ENCODE data around the gene PPP2R2B.

Gene PPP2R2B

DNA sequence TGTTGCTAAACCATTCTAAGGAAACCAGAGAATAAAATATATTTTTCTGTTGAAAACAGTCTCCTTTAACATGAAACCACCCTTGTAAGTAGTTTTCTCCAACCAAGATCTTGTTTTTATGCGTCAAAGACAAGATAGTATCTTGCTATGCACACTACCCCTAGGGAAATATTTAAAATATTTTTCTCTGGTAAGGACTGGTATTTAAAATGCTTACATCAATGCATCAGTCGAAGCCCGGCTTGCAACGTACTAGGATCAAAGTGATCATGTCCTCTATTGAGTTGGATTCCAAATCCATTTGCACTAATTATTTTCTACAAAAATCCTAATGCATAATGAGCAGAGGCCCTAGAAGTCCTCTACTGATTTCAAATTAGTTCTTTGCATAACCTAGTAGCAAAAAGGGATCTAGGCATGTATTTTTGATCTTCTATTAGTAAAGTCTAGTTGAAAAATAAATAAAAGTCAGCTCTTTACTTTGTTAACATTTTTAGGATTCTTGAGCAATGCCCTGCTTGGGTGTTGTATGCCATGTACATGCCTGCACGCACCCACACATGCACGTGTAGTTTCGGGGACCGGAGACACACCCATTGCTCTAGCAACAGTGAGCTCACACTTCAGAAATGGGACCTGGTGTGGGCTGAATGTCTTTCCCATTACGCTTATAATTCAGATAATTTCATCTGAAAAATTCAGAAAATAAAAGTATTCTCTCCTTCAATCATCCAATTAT, 197.5 kb downstream of the PPP2R2B start:
- H2BK5ac ChIP-seq (ENCODE audit: low read depth, low read length, poor library complexity, severe bottlenecking), result no peak overlapping the region
- no peak overlapping the region for H3K4ac ChIP-seq (ENCODE audit: low read depth in 1 of 2, low read length in 2 of 2)
- no peak overlapping the region for H2BK12ac ChIP-seq (ENCODE audit: low read length in 2 of 2)
- H3K4me2 ChIP-seq (ENCODE audit: low read length, poor library complexity, severe bottlenecking), result no peak overlapping the region
- no peak overlapping the region for H3K18ac ChIP-seq (ENCODE audit: low read depth in 1 of 2, low read length in 2 of 2)
- no peaks in the 10 kb centered on the region for H3K79me1 ChIP-seq (replicated peaks; ENCODE audit: low read length, poor library complexity, severe bottlenecking)
- H2BK120ac ChIP-seq (ENCODE audit: low read depth, low read length), result no peak overlapping the region
- H4K8ac ChIP-seq (ENCODE audit: low read length), result no peak overlapping the region
- H2BK15ac ChIP-seq (ENCODE audit: low read depth, poor library complexity, severe bottlenecking), result no peak overlapping the region
- no peak for DNase-seq
- no peak overlapping the region for H3K4me3 ChIP-seq (ENCODE audit: insufficient read depth in 1 of 2, low read depth in 1 of 2, low read length in 2 of 2)
- no peaks in the 10 kb centered on the region for H3K9me3 ChIP-seq (ENCODE audit: control insufficient read depth, low read length)
- no peak overlapping the region for H2AK5ac ChIP-seq (ENCODE audit: low read length, severe bottlenecking)
- H3K9ac ChIP-seq (ENCODE audit: low read length), result no peak overlapping the region
- H4K91ac ChIP-seq (ENCODE audit: low read length), result no peak overlapping the region
- H3K14ac ChIP-seq (ENCODE audit: low read length in 2 of 2), result no peak overlapping the region
- no peak overlapping the region for H2AFZ ChIP-seq (ENCODE audit: low read depth, low read length)
- 97% methylated on average over 7 of the region's 9 CpGs for WGBS
- no peak overlapping the region for H3K27ac ChIP-seq (ENCODE audit: low read length, poor library complexity, severe bottlenecking)
- no peaks in the 10 kb centered on the region for H3K27me3 ChIP-seq (ENCODE audit: control insufficient read depth in 1 of 2, insufficient read depth in 1 of 2, low read length in 2 of 2)
- peaks cover 3% of the 10 kb centered on the region for H3K4me1 ChIP-seq (ENCODE audit: control insufficient read depth, insufficient read depth, low read depth, low read length)
- no peak overlapping the region for H3K23ac ChIP-seq (ENCODE audit: low read length in 2 of 2)
- no peaks in the 10 kb centered on the region for H3K36me3 ChIP-seq (ENCODE audit: control insufficient read depth in 1 of 2, insufficient read depth in 2 of 2, low read depth in 1 of 2, low read length in 2 of 2)

DNA sequence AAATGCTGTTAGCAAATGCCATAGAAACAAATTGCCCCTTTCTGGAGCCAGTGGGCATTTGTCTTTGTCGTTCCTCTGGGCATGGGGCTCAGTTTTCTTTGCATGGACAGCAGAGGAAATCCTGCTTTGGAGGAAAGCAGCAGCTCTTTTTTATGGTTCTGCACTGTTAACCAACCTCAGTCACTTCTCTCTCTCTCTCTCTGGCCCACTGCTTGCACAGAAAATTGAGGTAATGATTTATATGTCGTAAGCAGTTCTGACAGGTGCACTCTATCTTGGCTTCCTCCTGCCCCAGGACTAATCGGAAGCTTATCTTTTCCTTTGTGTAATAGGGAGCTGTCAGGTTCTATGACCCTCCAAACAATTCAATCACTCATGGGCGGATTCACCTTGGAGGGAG, 202.9 kb downstream of the PPP2R2B start:
- Histone ChIP-seq H2BK5ac (ENCODE audit: low read depth, low read length, poor library complexity, severe bottlenecking) (no peak overlapping the region), H3K9me3 (ENCODE audit: control insufficient read depth, low read length) (no peaks in the 10 kb centered on the region), H3K36me3 (ENCODE audit: control insufficient read depth in 1 of 2, insufficient read depth in 2 of 2, low read depth in 1 of 2, low read length in 2 of 2) (no peaks in the 10 kb centered on the region), H3K4ac (ENCODE audit: low read depth in 1 of 2, low read length in 2 of 2) (no peak overlapping the region), H2BK12ac (ENCODE audit: low read length in 2 of 2) (no peak overlapping the region), H3K4me3 (ENCODE audit: insufficient read depth in 1 of 2, low read depth in 1 of 2, low read length in 2 of 2) (no peak overlapping the region), H3K79me1 (replicated peaks; ENCODE audit: low read length, poor library complexity, severe bottlenecking) (no peaks in the 10 kb centered on the region), H3K4me1 (ENCODE audit: control insufficient read depth, insufficient read depth, low read depth, low read length) (peaks cover 5% of the 10 kb centered on the region), H3K27ac (ENCODE audit: low read length, poor library complexity, severe bottlenecking) (no peak overlapping the region), H3K18ac (ENCODE audit: low read depth in 1 of 2, low read length in 2 of 2) (no peak overlapping the region), H2AK5ac (ENCODE audit: low read length, severe bottlenecking) (no peak overlapping the region), H2AFZ (ENCODE audit: low read depth, low read length) (no peak overlapping the region), H4K91ac (ENCODE audit: low read length) (no peak overlapping the region), H2BK120ac (ENCODE audit: low read depth, low read length) (no peak overlapping the region), H3K23ac (ENCODE audit: low read length in 2 of 2) (no peak overlapping the region), H3K9ac (ENCODE audit: low read length) (no peak overlapping the region), H3K14ac (ENCODE audit: low read length in 2 of 2) (no peak overlapping the region), H2BK15ac (ENCODE audit: low read depth, poor library complexity, severe bottlenecking) (no peak overlapping the region), H4K8ac (ENCODE audit: low read length) (no peak overlapping the region), H3K4me2 (ENCODE audit: low read length, poor library complexity, severe bottlenecking) (no peak overlapping the region), H3K27me3 (ENCODE audit: control insufficient read depth in 1 of 2, insufficient read depth in 1 of 2, low read length in 2 of 2) (no peaks in the 10 kb centered on the region)
- WGBS, result 75% methylated on average over 3 of the region's 4 CpGs
- DNase-seq, result no peak

DNA sequence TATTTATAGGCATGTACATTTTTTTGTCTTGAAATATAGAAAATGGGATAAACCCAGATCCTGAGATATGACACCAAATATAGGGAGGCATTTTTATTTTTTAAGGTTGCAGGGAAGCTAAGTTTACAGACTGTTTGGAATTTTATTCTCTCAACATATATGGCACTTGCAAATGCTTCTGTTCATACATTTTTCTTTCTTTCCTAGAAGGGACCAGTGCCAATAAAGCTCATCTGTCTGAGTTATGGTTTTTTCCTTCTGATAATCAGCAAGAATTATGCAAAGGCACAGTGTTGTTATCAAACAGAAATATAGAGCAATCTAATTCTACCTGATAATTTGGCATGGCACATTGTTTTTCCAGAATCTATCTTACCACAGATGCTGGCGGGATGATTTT, 205.7 kb downstream of the PPP2R2B start:
- no peak overlapping the region for H2BK15ac ChIP-seq (ENCODE audit: low read depth, poor library complexity, severe bottlenecking)
- WGBS, result no CpG with 5 or more reads among the region's 1 CpG
- H2BK5ac ChIP-seq (ENCODE audit: low read depth, low read length, poor library complexity, severe bottlenecking), result no peak overlapping the region

DNA sequence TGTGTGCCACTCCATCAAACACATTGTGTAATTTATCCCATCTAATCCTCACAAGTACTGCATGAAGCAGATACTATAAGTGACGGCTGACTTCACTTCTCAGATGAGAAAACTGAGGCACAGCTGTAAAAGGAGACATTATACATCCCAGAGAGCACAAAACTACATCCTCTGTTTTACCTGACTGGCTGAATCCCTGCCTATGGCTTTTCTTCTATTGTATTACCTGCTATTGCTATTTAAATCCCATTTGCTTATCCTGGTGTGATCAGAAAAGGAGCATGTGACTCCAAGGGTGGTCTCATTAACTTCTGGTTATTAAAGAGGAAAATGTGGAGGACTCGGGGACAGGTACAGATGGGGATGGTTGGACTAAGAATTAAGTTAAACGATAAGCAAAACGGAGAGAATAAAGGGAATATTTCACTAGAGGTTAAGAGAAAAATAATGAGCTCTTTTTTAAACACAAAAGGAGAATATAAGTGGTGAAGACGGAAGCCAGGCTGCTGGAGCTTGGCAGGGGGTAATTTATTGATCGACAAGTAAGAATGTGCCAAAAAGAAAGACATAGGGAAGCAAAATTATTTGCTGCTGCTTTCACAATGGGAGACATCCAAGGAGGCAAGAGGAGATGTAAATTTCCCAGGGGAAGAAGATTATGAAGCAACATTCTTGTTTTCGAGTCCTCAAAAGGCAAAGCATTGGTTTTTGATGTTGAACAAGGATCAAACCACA, 206.8 kb downstream of the PPP2R2B start:
- Histone ChIP-seq H2BK5ac (ENCODE audit: low read depth, low read length, poor library complexity, severe bottlenecking) (no peak overlapping the region), H4K91ac (ENCODE audit: low read length) (no peak overlapping the region), H3K27ac (ENCODE audit: low read length, poor library complexity, severe bottlenecking) (no peak overlapping the region), H3K79me1 (replicated peaks; ENCODE audit: low read length, poor library complexity, severe bottlenecking) (no peaks in the 10 kb centered on the region), H2AFZ (ENCODE audit: low read depth, low read length) (no peak overlapping the region), H4K8ac (ENCODE audit: low read length) (no peak overlapping the region), H3K36me3 (ENCODE audit: control insufficient read depth in 1 of 2, insufficient read depth in 2 of 2, low read depth in 1 of 2, low read length in 2 of 2) (no peaks in the 10 kb centered on the region), H3K23ac (ENCODE audit: low read length in 2 of 2) (no peak overlapping the region), H3K4me1 (ENCODE audit: control insufficient read depth, insufficient read depth, low read depth, low read length) (peaks cover 7% of the 10 kb centered on the region), H2BK12ac (ENCODE audit: low read length in 2 of 2) (no peak overlapping the region), H3K4me3 (ENCODE audit: insufficient read depth in 1 of 2, low read depth in 1 of 2, low read length in 2 of 2) (no peak overlapping the region), H2AK5ac (ENCODE audit: low read length, severe bottlenecking) (no peak overlapping the region), H2BK120ac (ENCODE audit: low read depth, low read length) (no peak overlapping the region), H3K27me3 (ENCODE audit: control insufficient read depth in 1 of 2, insufficient read depth in 1 of 2, low read length in 2 of 2) (no peaks in the 10 kb centered on the region), H3K4me2 (ENCODE audit: low read length, poor library complexity, severe bottlenecking) (no peak overlapping the region), H3K4ac (ENCODE audit: low read depth in 1 of 2, low read length in 2 of 2) (no peak overlapping the region), H3K14ac (ENCODE audit: low read length in 2 of 2) (no peak overlapping the region), H3K18ac (ENCODE audit: low read depth in 1 of 2, low read length in 2 of 2) (no peak overlapping the region), H2BK15ac (ENCODE audit: low read depth, poor library complexity, severe bottlenecking) (no peak overlapping the region), H3K9me3 (ENCODE audit: control insufficient read depth, low read length) (no peaks in the 10 kb centered on the region), H3K9ac (ENCODE audit: low read length) (no peak overlapping the region)
- 73% methylated on average over 7 of the region's 7 CpGs for WGBS
- no peak for DNase-seq

More for the DNA sequence above, 205.7 kb downstream of the PPP2R2B start:
- DNase-seq, result no peak
- H2BK12ac ChIP-seq (ENCODE audit: low read length in 2 of 2), result no peak overlapping the region
- H4K8ac ChIP-seq (ENCODE audit: low read length), result no peak overlapping the region
- H2AFZ ChIP-seq (ENCODE audit: low read depth, low read length), result no peak overlapping the region
- H3K79me1 ChIP-seq (replicated peaks; ENCODE audit: low read length, poor library complexity, severe bottlenecking), result no peaks in the 10 kb centered on the region
- H3K4me3 ChIP-seq (ENCODE audit: insufficient read depth in 1 of 2, low read depth in 1 of 2, low read length in 2 of 2), result no peak overlapping the region
- H3K9ac ChIP-seq (ENCODE audit: low read length), result no peak overlapping the region
- H2BK120ac ChIP-seq (ENCODE audit: low read depth, low read length), result no peak overlapping the region
- H3K14ac ChIP-seq (ENCODE audit: low read length in 2 of 2), result no peak overlapping the region
- no peak overlapping the region for H3K4ac ChIP-seq (ENCODE audit: low read depth in 1 of 2, low read length in 2 of 2)
- no peak overlapping the region for H3K23ac ChIP-seq (ENCODE audit: low read length in 2 of 2)
- H3K4me2 ChIP-seq (ENCODE audit: low read length, poor library complexity, severe bottlenecking), result no peak overlapping the region
- H3K4me1 ChIP-seq (ENCODE audit: control insufficient read depth, insufficient read depth, low read depth, low read length), result peaks cover 5% of the 10 kb centered on the region
- H2AK5ac ChIP-seq (ENCODE audit: low read length, severe bottlenecking), result no peak overlapping the region
- H3K18ac ChIP-seq (ENCODE audit: low read depth in 1 of 2, low read length in 2 of 2), result no peak overlapping the region
- H4K91ac ChIP-seq (ENCODE audit: low read length), result no peak overlapping the region
- H3K36me3 ChIP-seq (ENCODE audit: control insufficient read depth in 1 of 2, insufficient read depth in 2 of 2, low read depth in 1 of 2, low read length in 2 of 2), result no peaks in the 10 kb centered on the region
- no peaks in the 10 kb centered on the region for H3K9me3 ChIP-seq (ENCODE audit: control insufficient read depth, low read length)
- H3K27me3 ChIP-seq (ENCODE audit: control insufficient read depth in 1 of 2, insufficient read depth in 1 of 2, low read length in 2 of 2), result no peaks in the 10 kb centered on the region
- no peak overlapping the region for H3K27ac ChIP-seq (ENCODE audit: low read length, poor library complexity, severe bottlenecking)

All from mesenchymal stem cell (in vitro differentiated cells and primary cell).